NB4 (cell line): ENCODE measurements around the gene CDH12.

Experiments
- DNase-seq: peaks from one replicate; pipeline ENCODE4 v3.0.0; 2010; ENCODE audit warnings: low read depth
- H3K4me3 ChIP-seq: one replicate; pipeline ENCODE4 v1.5.1; 2011; ENCODE audit warnings: mild to moderate bottlenecking, low read depth, low read length, moderate library complexity
- CTCF ChIP-seq: IDR thresholded peaks from one replicate; pipeline ENCODE4 v1.5.1; 2012; ENCODE audit warnings: low read depth, low read length
- MAX ChIP-seq: IDR thresholded peaks from 2 replicates; pipeline ENCODE4 v1.6.1; 2011; ENCODE audit warnings: low read depth, low read length
- MYC ChIP-seq: IDR thresholded peaks from 2 replicates; pipeline ENCODE4 v1.6.1; 2011; ENCODE audit warnings: low read depth, low read length
- POLR2A ChIP-seq: IDR thresholded peaks from 2 replicates; pipeline ENCODE4 v1.6.1; 2011; ENCODE audit warnings: mild to moderate bottlenecking; ENCODE audit not compliant: insufficient read length; ENCODE audit errors: extremely low read depth

Gene CDH12

GRCh38 chr5:22708770-22709328 lies 144.3 kb downstream of the CDH12 start:
- DNase-seq, result no peak
- TF ChIP-seq MAX (no peak), CTCF (no peak), POLR2A (no peak), MYC (no peak)
- H3K4me3 ChIP-seq, result no peak overlapping the region

- H3K4me3 ChIP-seq, result no peak overlapping the region
- no peak for DNase-seq
- TF ChIP-seq POLR2A (no peak), MYC (no peak), MAX (no peak), CTCF (no peak)
Observed at GRCh38 chr5:22706901-22707300, 146.2 kb downstream of the CDH12 start.

- no peak for DNase-seq
- H3K4me3 ChIP-seq, result no peak overlapping the region
- TF ChIP-seq MYC, result no peak
- no peak for TF ChIP-seq POLR2A
- no peak for TF ChIP-seq CTCF
- no peak for TF ChIP-seq MAX
Observed at GRCh38 chr5:22699319-22699718, 153.8 kb downstream of the CDH12 start.

GRCh38 chr5:22693121-22693520 lies 160.0 kb downstream of the CDH12 start:
- TF ChIP-seq POLR2A (no peak), CTCF (no peak), MYC (no peak)
- no peak overlapping the region for H3K4me3 ChIP-seq
- DNase-seq, result no peak

GRCh38 chr5:22683050-22683449 lies 170.1 kb downstream of the CDH12 start:
- no peak for TF ChIP-seq CTCF
- TF ChIP-seq MAX, result no peak
- TF ChIP-seq MYC, result no peak
- TF ChIP-seq POLR2A, result no peak
- no peak overlapping the region for H3K4me3 ChIP-seq
- DNase-seq, result no peak

GRCh38 chr5:22678886-22679285 lies 174.3 kb downstream of the CDH12 start:
- TF ChIP-seq MAX (no peak), CTCF (no peak), MYC (no peak), POLR2A (no peak)
- H3K4me3 ChIP-seq, result no peak overlapping the region
- no peak for DNase-seq
